GM15510 (cell line): Measurements from ENCODE around the gene ASCL1.

Source experiments
- POLR2A ChIP-seq: IDR thresholded peaks from 3 replicates; pipeline ENCODE4 v1.6.1; 2011; ENCODE audit warnings: borderline replicate concordance; ENCODE audit not compliant: insufficient read length; ENCODE audit errors: extremely low read depth

ASCL1 gene

GRCh38 chr12:102939059-102939458 is 18.4 kb upstream of the ASCL1 start:
- TF ChIP-seq POLR2A = no peak

GRCh38 chr12:102939670-102940222 is 17.7 kb upstream of the ASCL1 start:
- TF ChIP-seq POLR2A = no peak

DNA sequence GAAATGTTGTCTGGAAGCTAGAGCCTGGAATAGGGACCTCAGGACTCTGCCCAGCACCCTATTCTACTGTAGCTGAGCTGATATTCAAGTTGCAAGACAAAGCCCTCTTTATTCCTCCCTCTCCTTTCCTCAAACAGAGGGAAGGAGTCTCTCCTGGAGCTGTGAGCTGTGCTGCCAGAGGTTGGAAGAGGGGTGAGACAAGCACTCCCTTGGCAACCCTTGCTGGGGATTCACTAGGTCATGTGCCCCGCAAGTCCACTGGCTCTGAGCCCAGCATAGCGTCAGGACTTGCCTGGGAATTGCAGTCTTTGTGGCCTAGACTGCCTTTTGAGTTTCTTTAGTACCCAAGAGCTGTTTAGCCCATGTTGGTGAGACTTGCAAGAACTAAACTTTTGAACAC is 11.4 kb upstream of the ASCL1 start:
- no peak for TF ChIP-seq POLR2A

- TF ChIP-seq POLR2A = no peak
These were observed 8.5 kb upstream of the ASCL1 start for GRCh38 chr12:102948941-102949352.

GRCh38 chr12:102950107-102950949 is 7.1 kb upstream of the ASCL1 start:
- no peak for TF ChIP-seq POLR2A

DNA sequence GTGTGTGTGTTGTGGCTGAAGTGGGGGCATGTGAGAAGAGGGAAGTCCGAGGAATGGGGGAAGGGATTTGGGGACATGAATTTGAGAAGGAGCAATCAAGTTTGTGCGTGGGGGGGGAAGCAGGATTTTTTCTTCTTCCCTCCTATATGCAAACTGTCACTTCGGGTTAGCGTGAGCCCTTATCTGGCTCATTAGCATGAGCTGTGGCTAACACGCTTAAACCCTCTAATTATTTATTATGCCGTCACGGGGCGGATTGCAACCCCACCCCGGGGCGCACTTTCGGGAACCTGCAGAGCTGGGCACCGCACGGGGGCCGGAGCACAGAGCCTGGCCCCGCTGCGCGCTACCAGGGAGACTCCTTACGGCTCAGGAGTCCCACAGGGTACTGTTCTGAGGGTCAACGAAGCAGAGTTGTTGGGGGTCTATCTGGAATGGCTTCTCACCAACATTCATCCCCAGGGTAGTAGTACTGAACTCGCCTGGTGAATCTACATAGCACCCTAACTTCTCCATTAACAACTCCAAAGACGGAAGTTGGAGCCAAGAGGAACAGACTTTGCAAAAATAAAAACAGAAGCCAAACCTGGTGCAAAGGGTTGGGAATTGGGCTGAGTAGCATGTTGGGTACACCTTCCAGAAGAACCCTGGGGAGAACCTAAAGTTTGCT is 6.4 kb upstream of the ASCL1 start:
- no peak for TF ChIP-seq POLR2A

DNA sequence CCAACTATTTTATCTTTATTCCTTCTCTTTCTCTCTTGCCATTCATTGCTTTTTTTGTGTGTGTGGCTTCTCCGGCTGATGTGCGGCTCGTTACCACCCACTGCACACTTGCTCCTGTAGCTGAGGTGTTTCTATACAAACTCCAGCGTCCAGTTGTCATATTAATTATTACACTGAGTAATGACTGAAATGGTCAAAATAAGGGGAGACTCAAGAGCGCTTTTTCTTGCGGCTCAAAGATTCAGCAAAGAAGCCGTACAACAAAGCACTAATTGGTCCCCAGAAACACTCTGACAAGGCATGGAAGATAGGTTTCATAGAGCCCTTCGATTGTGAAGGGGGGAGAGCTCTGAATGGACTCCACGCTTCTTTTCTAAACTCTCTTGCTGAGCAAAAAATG is 5.6 kb upstream of the ASCL1 start:
- TF ChIP-seq POLR2A = no peak

- TF ChIP-seq POLR2A = no peak
These were observed 4.3 kb upstream of the ASCL1 start for GRCh38 chr12:102953221-102953620.

- TF ChIP-seq POLR2A = no peak
These were observed 3.3 kb upstream of the ASCL1 start for GRCh38 chr12:102954134-102954533.

GRCh38 chr12:102955926-102956737 is 1.3 kb upstream of the ASCL1 start:
- TF ChIP-seq POLR2A = no peak

DNA sequence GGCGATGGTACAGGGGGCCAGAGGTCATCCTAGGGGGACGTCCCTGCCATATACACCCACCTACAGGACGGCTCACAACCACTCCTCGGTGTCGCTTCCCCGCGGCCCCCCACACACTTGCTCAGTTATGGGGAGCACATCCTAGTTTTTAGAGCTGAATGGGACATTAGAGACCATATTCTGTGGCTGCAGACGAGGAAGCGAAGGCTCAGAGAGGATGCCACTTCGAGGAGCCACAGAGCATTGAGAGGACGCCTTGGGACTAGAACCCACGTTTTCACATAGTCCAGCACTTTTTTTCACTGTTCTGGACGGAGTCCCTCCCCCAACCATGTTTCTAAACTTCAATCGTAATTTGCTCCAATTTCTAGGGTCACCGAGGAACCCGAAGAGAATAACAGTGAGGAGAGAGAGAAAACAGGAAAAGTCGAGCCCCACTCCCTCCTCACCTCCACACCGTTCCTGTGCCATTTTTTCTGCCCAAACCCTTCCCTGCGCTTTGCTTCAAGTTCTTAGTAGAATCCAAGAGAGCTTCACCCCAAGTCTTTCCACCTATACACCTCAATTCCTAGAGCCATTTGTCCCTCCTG is 641 bp upstream of the ASCL1 start:
- no peak for TF ChIP-seq POLR2A

GRCh38 chr12:102958073-102958829 is 777 bp downstream of the ASCL1 start:
- no peak for TF ChIP-seq POLR2A

- no peak for TF ChIP-seq POLR2A
These were observed 1.3 kb downstream of the ASCL1 start for GRCh38 chr12:102958830-102959176.

DNA sequence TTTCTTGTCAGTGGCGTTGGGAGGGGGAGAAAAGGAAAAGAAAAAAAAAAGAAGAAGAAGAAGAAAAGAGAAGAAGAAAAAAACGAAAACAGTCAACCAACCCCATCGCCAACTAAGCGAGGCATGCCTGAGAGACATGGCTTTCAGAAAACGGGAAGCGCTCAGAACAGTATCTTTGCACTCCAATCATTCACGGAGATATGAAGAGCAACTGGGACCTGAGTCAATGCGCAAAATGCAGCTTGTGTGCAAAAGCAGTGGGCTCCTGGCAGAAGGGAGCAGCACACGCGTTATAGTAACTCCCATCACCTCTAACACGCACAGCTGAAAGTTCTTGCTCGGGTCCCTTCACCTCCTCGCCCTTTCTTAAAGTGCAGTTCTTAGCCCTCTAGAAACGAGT is 1.9 kb downstream of the ASCL1 start:
- TF ChIP-seq POLR2A = no peak
